RWPE1 (cell line): ENCODE data around the gene ZDHHC6.

Source experiments
- CTCF ChIA-PET: fragments of 350-600 bp; sonication (Branson Sonifier 250); formaldehyde crosslinking; extraction: SDS; loops from one replicate; lab custom pipeline; 2021; lab: Yijun Ruan, JAX
- POLR2A ChIA-PET: fragments of 400-600 bp; formaldehyde crosslinking; extraction: SDS; loops from one replicate; lab custom pipeline; 2020; ENCODE audit warnings: antibody characterized with exemption; ENCODE audit not compliant: low non-redundant PET; lab: Yijun Ruan, JAX
- DNase-seq: peaks from one replicate; pipeline ENCODE4 v3.0.0; 2012; ENCODE audit warnings: low spot score
- H3K27ac ChIP-seq: fragments of 450-650 bp; 2 replicates; pipeline ENCODE4 v1.5.1; 2017
- CTCF ChIP-seq: fragments of 450-650 bp; conservative IDR thresholded peaks from 2 replicates; pipeline ENCODE4 v1.5.1; 2017; ENCODE audit warnings: low read depth, mild to moderate bottlenecking

The ZDHHC6 gene

GRCh38 chr10:112429654-112430230, 17.0 kb downstream of the ZDHHC6 start:
- POLR2A ChIA-PET: no interaction called here
- no peak for DNase-seq
- CTCF ChIA-PET: interaction anchor here (0.6 kb wide), 2 partner anchors 11 to 1978 kb away, joined by 3 read pairs; no protein-coding TSS in a partner anchor
- no peak for TF ChIP-seq CTCF
- H3K27ac ChIP-seq: no peak overlapping the region

- no peak for TF ChIP-seq CTCF
- no peak for DNase-seq
- no peak overlapping the region for H3K27ac ChIP-seq
- ChIA-PET CTCF (interaction anchor here (0.6 kb wide), 1 partner anchor 11 kb away, joined by 3 read pairs; no protein-coding TSS in a partner anchor), POLR2A (no interaction called here)
Measured at GRCh38 chr10:112429147-112429546, 17.6 kb downstream of the ZDHHC6 start.

- no peak for DNase-seq
- ChIA-PET POLR2A (interaction anchor here (0.7 kb wide), 1 partner anchor 265 kb away, joined by 3 read pairs; no protein-coding TSS in a partner anchor), CTCF (interaction anchor here (0.7 kb wide), 1 partner anchor 9 kb away, joined by 3 read pairs; no protein-coding TSS in a partner anchor)
- no peak overlapping the region for H3K27ac ChIP-seq
- no peak for TF ChIP-seq CTCF
Measured at GRCh38 chr10:112426111-112426510, 20.6 kb downstream of the ZDHHC6 start.

- DNase-seq: no peak
- no peak for TF ChIP-seq CTCF
- ChIA-PET POLR2A (no interaction called here), CTCF (interaction anchor here (0.5 to 0.6 kb wide), 2 partner anchors 672 to 702 kb away, joined by 3 read pairs; no protein-coding TSS in a partner anchor)
- H3K27ac ChIP-seq: no peak overlapping the region
Measured at GRCh38 chr10:112424651-112425050, 22.1 kb downstream of the ZDHHC6 start.

GRCh38 chr10:112421731-112422130, 25.0 kb downstream of the ZDHHC6 start:
- ChIA-PET POLR2A (no interaction called here), CTCF (interaction anchor here (0.6 kb wide), 1 partner anchor 414 kb away, joined by 3 read pairs; no protein-coding TSS in a partner anchor)
- no peak for TF ChIP-seq CTCF
- no peak overlapping the region for H3K27ac ChIP-seq
- no peak for DNase-seq

- no peak for TF ChIP-seq CTCF
- no peak overlapping the region for H3K27ac ChIP-seq
- POLR2A ChIA-PET: no interaction called here
- CTCF ChIA-PET: no interaction called here
- DNase-seq: no peak
Measured at GRCh38 chr10:112412696-112413095, 34.0 kb downstream of the ZDHHC6 start.
